HG03571 (cell line): ENCODE results near the gene UBXN1.
"Not testable (repeated sequence)": the region's sequence is repeated elsewhere in the genome, so short reads cannot be mapped to it uniquely, and the experiment has no call there.

Experiments
- ATAC-seq: cut with Tn5 transposase; IDR thresholded peaks from one replicate; pipeline ENCODE4 v1.9.1; 2021; ENCODE audit not compliant: unreplicated experiment

The UBXN1 gene

DNA sequence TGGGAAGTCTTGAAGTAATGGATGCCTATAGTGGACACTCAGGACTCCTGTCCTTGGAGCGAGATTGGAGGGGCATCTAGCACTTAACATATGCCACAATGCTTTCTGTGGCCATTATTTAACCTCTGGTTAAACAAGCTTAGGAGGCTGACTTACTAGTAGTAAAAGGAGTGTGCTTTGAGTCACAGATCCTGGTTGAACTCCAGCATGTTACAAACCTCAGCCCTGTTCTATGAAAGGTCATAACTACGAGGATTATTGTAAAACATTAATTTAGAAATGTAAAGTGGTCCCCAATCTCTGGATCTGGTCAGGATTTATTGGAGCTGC lies 5.7 kb downstream of the UBXN1 start:
- ATAC-seq: no peak

DNA sequence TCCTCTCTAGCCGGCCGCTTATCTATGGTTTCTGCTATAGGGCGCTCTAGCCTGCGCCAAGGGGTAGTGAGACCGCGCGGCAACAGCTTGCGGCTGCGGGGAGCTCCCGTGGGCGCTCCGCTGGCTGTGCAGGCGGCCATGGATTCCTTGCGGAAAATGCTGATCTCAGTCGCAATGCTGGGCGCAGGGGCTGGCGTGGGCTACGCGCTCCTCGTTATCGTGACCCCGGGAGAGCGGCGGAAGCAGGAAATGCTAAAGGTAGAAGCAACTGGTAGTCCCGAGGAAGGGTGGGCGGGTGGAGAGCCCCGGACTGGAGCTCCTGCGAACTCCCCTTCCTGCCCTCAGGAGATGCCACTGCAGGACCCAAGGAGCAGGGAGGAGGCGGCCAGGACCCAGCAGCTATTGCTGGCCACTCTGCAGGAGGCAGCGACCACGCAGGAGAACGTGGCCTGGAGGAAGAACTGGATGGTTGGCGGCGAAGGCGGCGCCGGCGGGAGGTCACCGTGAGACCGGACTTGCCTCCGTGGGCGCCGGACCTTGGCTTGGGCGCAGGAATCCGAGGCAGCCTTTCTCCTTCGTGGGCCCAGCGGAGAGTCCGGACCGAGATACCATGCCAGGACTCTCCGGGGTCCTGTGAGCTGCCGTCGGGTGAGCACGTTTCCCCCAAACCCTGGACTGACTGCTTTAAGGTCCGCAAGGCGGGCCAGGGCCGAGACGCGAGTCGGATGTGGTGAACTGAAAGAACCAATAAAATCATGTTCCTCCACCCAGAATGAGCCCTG lies 7.1 kb downstream of the UBXN1 start, which contains the start of the genes LBHD1 and UQCC3:
Gene LBHD1, minus strand, starts transcription at position 660 of the 782 bp plus-strand sequence. CDS start 2,236 bp downstream, outside the sequence.
Gene UQCC3, plus strand, starts transcription at position 66 of the 782 bp plus-strand sequence. Its CDS starts 73 bp downstream, at position 139.
- peak; percentile 44 for ATAC-seq

DNA sequence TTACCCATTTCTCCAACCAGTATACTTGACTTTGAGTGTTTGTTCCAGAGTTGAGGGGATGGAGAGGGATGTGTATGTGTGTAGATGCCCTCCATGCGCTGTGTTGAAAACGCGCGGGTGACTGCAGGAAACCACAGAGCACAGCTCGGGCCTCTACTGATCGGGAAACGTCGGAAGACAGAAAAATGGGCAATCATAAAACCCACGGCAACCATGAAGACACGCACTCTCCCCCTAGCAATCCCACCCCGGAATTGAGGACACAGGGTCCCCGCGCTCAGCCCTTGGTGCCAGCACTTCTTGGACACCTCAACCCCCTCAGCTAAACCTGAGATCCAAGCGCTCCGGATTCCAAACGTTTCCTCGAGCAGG lies 7.7 kb downstream of the UBXN1 start:
- ATAC-seq: peak; percentile 10

DNA sequence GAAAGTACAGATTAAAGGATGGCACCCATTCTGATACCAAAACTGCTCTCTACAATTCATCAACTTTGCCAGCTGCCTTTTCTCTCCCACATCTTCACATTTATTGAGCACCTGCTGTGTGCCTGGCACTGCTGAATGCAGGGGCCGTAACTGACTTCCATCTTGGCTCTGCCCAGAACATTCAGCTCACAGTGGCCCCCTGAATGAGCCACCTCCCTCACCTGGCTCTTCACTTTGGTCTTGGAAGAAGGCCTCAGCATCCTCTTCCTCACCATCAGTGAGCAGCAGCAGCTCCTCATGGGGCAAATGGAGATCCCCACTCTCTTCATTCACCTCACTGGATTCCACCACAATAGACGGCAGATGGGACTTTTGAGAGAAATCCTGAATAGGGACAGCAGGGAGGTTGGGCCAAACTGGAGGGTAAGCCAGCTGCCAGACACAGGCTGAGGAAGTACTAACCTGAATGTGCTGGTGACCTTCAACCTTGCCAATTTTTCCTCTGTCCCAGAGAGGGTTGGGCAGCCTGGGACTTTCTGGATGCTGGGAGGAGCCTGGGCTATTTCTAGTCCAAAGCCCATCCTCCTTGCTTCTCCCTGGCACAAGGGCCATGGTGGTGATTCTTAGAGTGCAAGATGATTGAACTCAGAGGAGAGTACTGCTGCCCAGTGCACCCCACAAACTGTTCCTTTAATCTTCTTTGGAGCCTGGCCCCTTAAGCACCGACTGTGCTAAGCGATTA lies 9.3 kb downstream of the UBXN1 start:
- ATAC-seq: no peak

DNA sequence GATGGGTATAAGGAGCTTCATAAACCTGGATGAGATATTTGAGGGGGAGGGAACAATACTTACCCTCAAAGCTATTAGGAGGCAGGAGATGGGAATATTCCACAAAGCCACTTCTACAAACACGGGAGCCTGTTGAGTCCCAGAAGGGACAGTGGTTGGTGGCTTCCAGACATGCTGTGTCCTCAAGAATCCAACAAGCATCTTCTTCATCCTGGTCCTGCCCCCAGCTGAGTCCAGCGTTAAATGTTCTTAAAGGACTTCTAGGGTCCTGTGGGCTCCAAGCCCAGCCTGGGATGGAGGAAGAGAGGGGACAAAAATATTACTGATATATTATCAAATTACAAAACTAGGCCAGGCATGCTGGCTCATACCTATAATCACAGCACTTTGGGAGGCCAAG lies 11.4 kb downstream of the UBXN1 start:
- ATAC-seq: no peak

DNA sequence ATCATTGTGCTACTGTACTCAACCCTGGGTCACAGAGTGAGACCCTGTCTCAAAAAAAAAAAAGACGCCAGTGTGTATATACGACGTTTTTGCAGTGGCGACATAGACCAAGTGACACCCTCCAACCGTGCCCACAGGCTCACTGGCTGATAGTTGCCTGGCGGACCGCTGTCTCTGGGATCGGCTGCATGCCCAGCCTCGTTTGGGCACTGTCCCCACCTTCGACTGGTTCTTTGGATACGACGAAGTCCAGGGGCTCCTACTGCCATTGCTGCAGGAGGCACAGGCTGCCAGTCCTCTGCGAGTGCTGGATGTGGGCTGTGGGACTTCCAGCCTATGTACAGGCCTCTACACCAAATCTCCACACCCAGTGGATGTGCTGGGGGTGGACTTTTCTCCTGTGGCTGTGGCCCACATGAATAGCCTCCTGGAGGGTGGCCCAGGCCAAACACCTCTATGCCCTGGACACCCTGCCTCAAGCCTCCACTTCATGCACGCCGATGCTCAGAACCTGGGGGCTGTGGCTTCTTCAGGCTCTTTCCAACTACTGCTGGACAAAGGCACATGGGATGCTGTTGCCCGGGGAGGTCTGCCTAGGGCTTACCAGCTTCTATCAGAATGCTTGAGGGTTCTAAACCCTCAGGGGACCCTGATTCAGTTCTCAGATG lies 12.5 kb downstream of the UBXN1 start:
- no peak for ATAC-seq

DNA sequence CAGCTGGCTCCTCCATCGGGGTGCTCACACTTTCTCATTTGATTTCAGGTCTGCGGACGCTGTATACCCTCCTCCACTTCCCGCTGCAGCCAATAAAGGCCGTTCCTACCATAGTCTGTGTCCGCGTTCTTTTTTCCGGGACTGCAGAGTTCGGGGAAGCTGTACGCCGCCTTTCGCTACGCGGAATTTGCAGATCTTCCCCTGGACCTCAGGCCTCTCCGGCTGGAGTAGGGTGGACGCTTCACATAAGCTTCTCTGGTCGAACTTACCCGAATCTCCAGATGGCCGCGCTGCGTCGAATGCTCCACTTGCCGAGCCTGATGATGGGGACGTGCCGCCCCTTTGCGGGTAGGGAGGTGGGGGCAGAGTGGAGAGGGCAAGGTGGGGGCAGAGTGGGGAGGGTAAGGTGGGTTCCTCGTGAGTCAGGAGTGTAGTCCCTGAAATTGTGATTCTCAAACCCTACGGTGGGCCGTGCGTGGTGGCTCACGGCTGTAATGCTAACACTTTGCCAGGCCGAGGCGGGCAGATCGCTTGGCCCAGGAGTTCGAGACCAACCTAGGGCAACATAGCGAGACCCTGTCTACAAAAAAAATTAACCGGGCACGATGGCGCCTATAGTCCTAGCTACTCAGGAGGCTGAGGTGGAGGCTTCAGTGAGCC lies 13.1 kb downstream of the UBXN1 start:
- ATAC-seq: no peak

DNA sequence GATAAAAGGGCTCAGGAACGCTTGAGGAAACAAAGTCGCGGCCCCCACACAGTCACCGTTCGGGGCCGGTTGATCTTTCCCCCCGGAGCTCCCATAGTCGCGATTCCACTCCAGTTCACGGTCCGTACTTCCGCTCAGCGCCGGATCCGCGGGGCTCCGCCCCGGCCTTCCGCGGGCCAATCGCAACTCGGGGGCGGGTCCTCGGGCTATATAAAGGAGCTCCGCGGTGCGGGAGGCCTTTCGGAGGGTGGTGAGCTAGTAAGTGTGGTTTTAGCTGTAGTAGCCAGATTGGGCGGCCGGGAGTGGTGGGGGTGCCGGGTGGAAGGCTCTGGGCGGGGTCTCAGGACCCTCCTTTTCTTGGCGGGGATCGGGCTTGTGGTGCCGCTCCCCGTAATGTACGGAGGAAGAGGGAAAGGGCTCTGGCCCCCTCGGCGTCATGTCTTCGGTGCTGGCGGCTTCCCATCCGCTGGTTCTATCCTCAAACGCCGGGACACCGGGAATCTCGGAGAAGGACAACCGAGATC lies 13.7 kb downstream of the UBXN1 start, which contains the start of the genes C11orf98 and CSKMT:
Gene C11orf98, minus strand, starts transcription at position 136 of the 524 bp plus-strand sequence. Its CDS starts 41 bp downstream, at position 95.
Gene CSKMT, plus strand, starts transcription at position 238 of the 524 bp plus-strand sequence. CDS start 568 bp downstream, outside the sequence.
- ATAC-seq: peak; percentile 83

DNA sequence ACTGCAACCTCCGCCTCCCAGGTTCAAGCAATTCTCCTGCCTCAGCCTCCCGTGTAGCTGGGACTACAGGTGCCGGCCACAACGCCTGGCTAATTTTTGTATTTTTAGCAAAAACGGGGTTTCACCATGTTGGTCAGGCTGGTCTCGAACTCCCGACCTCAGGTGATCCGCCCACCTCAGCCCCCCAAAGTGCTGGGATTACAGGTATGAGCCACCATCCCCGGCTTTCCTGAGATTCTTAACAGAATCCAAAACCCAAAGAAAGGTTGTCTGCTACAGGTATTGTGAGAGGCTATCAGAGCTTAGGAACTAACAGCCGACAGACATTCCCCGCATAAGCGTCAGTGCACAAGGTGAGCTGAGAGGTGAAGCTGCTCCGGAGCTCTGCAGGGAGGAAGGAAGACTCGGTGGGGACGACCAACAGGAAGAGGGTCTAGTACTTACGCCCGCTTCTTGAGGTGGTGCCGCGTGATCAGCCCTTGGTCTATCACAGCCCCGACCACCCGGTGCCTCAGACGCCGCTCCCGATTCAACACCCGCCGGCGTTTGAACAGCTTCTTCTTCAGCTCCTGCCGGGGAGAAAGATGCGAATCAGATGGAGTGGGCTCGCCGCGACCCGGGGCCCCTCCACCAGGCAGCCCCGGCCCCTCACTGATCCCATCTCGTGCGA lies 14.3 kb downstream of the UBXN1 start:
- ATAC-seq: peak; percentile 13

DNA sequence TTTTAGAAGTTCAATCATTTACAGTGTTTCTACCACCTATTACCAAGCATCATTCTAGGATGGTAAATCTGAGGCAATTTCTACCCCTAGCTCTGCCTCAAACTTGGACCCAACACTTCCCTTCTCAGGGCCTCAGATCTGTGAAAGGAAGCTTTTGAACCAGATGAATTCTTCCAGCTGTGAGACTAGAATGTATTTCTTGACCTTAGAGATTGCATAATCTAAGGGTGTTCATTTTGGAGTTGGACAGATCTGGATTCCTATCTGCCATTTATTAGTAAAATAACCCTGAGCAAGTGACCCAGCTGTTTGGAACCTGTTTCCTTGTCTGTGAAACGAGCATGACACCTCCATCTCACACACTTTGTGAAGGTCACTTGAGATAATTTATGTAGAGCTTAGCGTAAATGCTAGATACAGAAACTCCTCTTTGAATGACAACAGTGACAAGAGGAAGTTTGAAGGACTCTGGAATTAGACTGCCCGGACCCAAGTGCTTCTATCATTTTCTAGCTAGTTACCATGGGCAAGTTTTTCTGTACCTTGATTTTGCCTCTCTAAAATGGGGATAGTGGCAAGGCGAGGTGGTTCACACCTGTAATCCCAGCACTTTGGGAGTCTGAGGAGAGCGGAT lies 22.0 kb downstream of the UBXN1 start:
- ATAC-seq: no peak

DNA sequence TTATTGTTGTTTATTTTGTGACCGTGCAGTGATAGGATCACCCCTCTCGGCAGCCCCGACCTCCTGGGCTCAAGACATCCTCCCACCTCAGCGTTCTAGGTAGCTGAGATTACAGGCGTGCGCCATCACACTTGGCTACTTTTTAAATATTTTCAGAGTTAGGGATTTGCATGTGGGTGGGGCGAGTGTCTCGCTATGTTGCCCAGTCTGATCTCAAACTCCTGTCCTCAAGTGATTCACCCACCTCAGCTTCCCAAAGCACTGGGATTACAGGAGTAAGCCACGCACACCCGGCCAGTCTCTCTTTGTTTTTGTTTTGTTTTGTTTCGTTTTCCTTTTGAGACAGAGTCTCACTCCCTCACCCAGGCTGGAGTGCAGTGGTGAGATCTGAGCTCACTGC lies 24.6 kb downstream of the UBXN1 start:
- ATAC-seq: no peak

DNA sequence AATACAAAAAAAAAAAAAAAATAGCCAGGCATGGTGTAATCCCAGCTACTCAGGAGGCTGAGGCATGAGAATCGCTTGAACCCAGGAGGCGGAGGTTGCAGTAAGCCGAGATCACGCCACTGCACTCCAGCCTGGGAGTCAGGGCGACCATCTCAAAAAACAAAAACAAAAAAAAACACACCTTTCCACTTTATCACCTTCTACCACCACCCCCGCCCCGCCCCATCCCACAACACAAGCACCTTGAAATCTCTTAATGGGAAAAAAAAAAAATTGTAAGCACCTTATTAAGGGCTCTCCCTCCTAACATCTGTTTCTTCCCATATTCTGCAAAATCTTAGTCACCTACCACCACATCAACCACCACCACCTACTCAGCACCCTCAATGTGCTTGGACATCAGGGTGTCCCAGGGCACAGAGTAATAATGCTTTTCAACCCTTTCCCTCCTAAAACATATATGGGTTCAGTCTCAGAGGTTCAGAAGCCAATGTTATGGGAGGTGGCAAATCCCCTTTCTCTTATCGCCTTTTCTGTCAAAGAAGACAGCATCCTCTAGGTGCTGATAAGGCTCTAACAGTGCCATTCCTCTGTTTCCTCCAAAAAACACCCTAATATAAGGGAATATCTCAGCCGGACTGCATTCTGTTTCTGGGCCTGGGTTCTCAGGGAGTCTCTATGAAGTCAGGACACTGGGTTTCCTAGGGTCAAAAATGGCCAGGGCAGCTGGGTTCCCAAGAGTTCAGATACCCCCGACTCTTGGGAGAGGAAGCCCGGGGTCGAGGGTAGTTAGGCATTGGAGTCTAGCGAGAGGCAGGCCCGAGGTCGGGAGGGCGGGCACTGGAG lies 26.5 kb downstream of the UBXN1 start:
- ATAC-seq: peak; percentile 12

DNA sequence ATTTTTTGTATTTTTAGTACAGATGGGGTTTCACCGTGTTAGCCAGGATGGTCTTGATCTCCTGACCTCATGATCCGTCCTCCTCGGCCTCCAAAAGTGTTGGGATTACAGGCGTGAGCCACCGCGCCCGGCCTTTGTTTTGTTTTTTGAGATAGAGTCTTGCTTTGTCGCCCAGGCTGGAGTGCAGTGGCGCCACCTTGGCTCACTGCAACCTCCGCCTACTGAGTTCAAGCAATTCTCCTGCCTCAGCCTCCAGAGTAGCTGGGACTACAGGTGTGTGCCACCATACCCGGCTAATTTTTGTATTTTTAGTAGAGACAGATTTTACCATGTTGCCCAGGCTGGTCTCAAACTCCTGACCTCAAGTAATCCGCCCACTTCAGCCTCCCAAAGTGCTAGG lies 28.6 kb downstream of the UBXN1 start:
- not testable (repeated sequence) for ATAC-seq

DNA sequence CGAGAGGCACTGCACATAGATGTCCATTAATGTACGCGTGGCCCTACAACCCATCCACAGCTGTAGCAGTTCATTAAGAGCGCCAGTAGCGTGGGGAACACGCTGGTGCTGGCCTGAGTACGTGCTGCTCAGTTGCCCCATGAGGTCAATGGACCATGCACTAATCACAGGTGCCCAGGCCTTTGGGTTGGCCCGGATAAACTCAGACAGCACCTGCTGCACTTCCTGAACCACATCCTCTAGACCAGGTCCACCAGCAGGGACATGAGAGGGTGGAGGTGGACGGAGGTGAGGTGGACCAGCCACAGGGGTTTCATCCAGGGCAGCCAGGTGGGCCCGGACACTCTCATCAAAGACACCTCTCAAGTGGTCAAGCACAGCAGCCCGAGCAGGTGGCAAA lies 29.4 kb downstream of the UBXN1 start:
- no peak for ATAC-seq

DNA sequence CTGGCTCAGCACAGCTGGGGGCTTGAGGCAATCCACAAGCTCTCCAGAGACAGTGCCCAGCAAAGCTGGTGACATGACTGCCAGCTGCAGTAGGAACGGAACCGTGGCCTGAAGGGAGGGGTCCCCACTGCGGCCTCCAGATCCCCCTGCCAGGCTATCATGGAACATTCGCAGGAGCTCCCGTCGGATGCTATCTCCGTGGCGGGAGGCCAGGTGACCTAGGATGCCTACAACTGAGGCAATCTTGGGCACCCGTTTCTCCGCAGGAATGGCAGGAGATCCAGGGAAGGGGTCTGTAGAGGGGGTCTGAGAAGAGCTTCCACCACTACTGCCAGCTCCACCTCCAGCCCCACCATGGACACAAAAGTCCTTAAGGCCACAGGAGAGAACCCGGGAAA lies 29.9 kb downstream of the UBXN1 start:
- no peak for ATAC-seq

DNA sequence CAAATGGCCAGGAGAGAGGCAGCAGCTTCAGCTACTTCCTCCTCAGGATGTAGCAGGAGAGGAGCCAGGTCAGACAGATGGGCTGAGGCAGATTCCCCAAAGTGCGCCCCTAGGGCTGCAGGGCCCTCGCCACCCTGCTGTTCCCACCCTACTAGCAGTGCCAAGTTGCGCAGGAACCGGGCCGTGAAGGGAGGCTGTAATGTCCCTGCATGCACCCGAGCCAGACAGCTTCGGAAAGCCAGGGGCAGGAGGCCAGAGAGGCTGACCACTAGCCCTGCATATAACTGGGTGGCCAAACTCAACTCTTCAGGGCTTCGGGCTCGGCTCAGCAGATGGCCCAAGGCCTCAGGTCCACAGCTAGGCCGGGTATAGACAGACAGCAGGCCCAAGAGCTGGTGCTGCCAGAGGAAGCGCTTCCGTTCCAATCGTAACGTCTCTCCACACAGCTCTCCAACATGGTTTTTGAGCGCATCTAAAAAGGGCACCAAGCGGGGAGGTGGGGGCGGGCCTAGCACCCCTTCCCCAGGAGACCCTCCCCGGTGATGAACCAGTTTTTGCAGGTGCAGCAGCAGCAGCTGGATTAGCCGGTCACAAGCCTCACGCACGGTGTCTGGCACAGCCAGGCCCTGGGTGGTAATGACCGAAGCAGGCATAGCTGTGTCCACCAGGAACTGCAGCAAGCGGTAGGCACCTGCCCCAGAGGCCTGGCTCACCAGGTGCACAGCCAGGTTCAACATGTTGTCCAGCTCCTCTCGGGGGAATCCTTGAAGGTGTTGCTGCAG lies 30.5 kb downstream of the UBXN1 start:
- no peak for ATAC-seq

DNA sequence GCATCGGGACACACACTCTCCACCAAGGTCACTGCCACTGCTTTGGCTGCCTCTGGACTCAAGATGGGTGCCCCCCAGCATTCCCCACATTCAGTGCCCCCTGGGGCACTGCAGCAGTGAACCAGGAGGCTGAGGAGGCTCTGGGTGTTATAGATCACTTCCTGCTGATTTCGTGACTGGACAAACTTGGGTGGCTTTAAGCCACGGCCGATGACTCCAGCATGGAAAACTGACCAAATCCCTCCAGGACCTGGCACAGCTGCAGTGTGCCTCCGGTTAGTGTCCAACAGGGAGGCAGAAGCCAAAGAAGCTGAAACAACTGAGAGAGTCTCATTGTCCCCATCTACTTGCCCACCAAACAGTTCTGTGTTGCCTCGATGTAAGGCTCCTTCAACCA lies 31.3 kb downstream of the UBXN1 start:
- no peak for ATAC-seq
